GM23248 (cell line): ENCODE data around the gene TMED7.

Experiments used
- EZH2 ChIP-seq: fragments of 200-600 bp; sonication (generic); IDR thresholded peaks from 2 replicates; pipeline ENCODE4 v1.6.1; 2018; ENCODE audit warnings: antibody characterized with exemption, mild to moderate bottlenecking; ENCODE audit not compliant: insufficient read depth, poor library complexity, severe bottlenecking
- EZH2phosphoT487 ChIP-seq: fragments of 200-600 bp; sonication (generic); IDR thresholded peaks from 2 replicates; pipeline ENCODE4 v1.6.1; 2018; ENCODE audit warnings: antibody characterized with exemption, moderate library complexity, mild to moderate bottlenecking, low read depth; ENCODE audit not compliant: insufficient read depth

DNA sequence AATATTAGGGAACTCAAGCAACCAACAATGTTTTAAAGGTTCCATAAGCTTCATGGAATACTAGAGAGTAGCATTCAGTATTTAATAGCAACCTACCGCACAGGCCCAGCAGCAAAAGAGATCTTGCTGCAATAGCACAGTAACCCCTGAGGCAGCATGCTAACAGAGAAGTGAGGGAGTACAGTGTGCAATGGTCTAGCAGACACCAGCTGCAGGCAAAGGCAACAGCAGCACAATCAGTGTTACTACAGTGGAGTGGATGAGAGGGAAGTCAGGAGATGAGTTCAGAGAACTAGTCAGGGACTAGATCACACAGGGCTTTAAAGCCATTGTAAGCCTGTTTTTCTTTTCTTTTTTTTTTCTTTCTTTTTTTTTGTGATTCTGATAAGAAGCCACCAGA lies 26.3 kb downstream of the TMED7 start:
- no peak for TF ChIP-seq EZH2
- TF ChIP-seq EZH2phosphoT487 = no peak
